Liver (tissue), 9 donors: ENCODE data around the gene ST8SIA6. TPM values are rescaled to one million over a fixed set of nuclear protein-coding genes. Genes with fewer than 3 reads are reported as not detected.

Experiments used
- DNase-seq: peaks from one replicate; pipeline ENCODE4 v3.0.0-alpha.2; 2017; ENCODE audit warnings: low spot score
- H3K27ac ChIP-seq, 2 donors: one replicate each; pipeline ENCODE4 v1.7.0; 2013; ENCODE audit warnings: inconsistent platforms in 2 of 2, low read length in 2 of 2, control low read depth in 1 of 2, low read depth in 1 of 2, mild to moderate bottlenecking in 1 of 2
- H3K27me3 ChIP-seq, 4 donors: one replicate each; pipeline versions ENCODE4 v1.6.1 to v1.7.0; 2013; ENCODE audit warnings: low read length in 3 of 4, inconsistent platforms in 1 of 4, mild to moderate bottlenecking in 1 of 4, moderate library complexity in 1 of 4; ENCODE audit not compliant: control insufficient read depth in 4 of 4, insufficient read depth in 4 of 4
- H3K36me3 ChIP-seq, 4 donors: one replicate each; pipeline versions ENCODE4 v1.6.1 to v1.7.0; 2013; ENCODE audit warnings: low read length in 3 of 4, mild to moderate bottlenecking in 3 of 4, low read depth in 1 of 4, moderate library complexity in 1 of 4; ENCODE audit not compliant: control insufficient read depth in 4 of 4, insufficient read depth in 3 of 4
- H3K4me1 ChIP-seq, 4 donors: one replicate each; pipeline versions ENCODE4 v1.6.1 to v1.7.0; 2013; ENCODE audit warnings: low read length in 3 of 4, mild to moderate bottlenecking in 3 of 4, moderate library complexity in 1 of 4; ENCODE audit not compliant: control insufficient read depth in 4 of 4, insufficient read depth in 4 of 4
- H3K4me3 ChIP-seq, 3 donors: one replicate each; pipeline versions ENCODE4 v1.6.1 to v1.7.0; 2013; ENCODE audit warnings: low read length in 3 of 3, control low read depth in 1 of 3, low read depth in 1 of 3, mild to moderate bottlenecking in 1 of 3
- H3K9ac ChIP-seq, 2 donors: one replicate each; pipeline ENCODE4 v1.7.0; 2013; ENCODE audit warnings: low read length in 2 of 2, mild to moderate bottlenecking in 2 of 2, moderate library complexity in 2 of 2, control low read depth in 1 of 2, low read depth in 1 of 2
- H3K9me3 ChIP-seq, 4 donors: one replicate each; pipeline versions ENCODE4 v1.6.1 to v1.7.0; 2013; ENCODE audit warnings: low read length in 3 of 4; ENCODE audit not compliant: control insufficient read depth in 4 of 4
- ATF3 ChIP-seq: IDR thresholded peaks from 2 replicates; pipeline ENCODE4 v1.6.1; 2016; ENCODE audit warnings: antibody characterized with exemption
- EGR1 ChIP-seq, 2 donors: IDR thresholded peaks; 2 replicates each; pipeline ENCODE4 v1.6.1; 2016 to 2018; ENCODE audit warnings: antibody characterized with exemption in 2 of 2, low read depth in 2 of 2
- FOXA1 ChIP-seq: IDR thresholded peaks from 2 replicates; pipeline ENCODE4 v1.6.1; 2016; ENCODE audit warnings: antibody characterized with exemption
- FOXA2 ChIP-seq: IDR thresholded peaks from 2 replicates; pipeline ENCODE4 v1.6.1; 2016; ENCODE audit warnings: antibody characterized with exemption
- GABPA ChIP-seq, 2 donors: IDR thresholded peaks in 1 of 2; conservative IDR thresholded peaks in 1 of 2; 2 replicates each; pipeline ENCODE4 v1.6.1; 2016; ENCODE audit warnings: antibody characterized with exemption in 2 of 2, mild to moderate bottlenecking in 1 of 2, moderate library complexity in 1 of 2
- HNF4A ChIP-seq, 2 donors: conservative IDR thresholded peaks; 2 replicates each; pipeline ENCODE4 v1.6.1; 2016; ENCODE audit warnings: antibody characterized with exemption in 2 of 2, mild to moderate bottlenecking in 2 of 2
- HNF4G ChIP-seq: IDR thresholded peaks from 2 replicates; pipeline ENCODE4 v1.6.1; 2016; ENCODE audit warnings: antibody characterized with exemption
- JUND ChIP-seq, 2 donors: IDR thresholded peaks; 2 replicates each; pipeline ENCODE4 v1.6.1; 2016; ENCODE audit warnings: antibody characterized with exemption in 2 of 2
- MAX ChIP-seq: IDR thresholded peaks from 2 replicates; pipeline ENCODE4 v1.6.1; 2016; ENCODE audit warnings: antibody characterized with exemption
- NR2F2 ChIP-seq: IDR thresholded peaks from 2 replicates; pipeline ENCODE4 v1.6.1; 2016; ENCODE audit warnings: antibody characterized with exemption
- RAD21 ChIP-seq, 2 donors: IDR thresholded peaks; 2 replicates each; pipeline ENCODE4 v1.6.1; 2016; ENCODE audit warnings: antibody characterized with exemption in 2 of 2, mild to moderate bottlenecking in 2 of 2
- REST ChIP-seq: IDR thresholded peaks from 2 replicates; pipeline ENCODE4 v1.6.1; 2016; ENCODE audit warnings: antibody characterized with exemption, mild to moderate bottlenecking
- RXRA ChIP-seq, 2 donors: IDR thresholded peaks; 2 replicates each; pipeline ENCODE4 v1.6.1; 2017 to 2018; ENCODE audit warnings: antibody characterized with exemption in 2 of 2, mild to moderate bottlenecking in 1 of 2
- SP1 ChIP-seq: IDR thresholded peaks from 2 replicates; pipeline ENCODE4 v1.6.1; 2018; ENCODE audit warnings: antibody characterized with exemption, mild to moderate bottlenecking
- TAF1 ChIP-seq: conservative IDR thresholded peaks from 2 replicates; pipeline ENCODE4 v1.6.1; 2016; ENCODE audit warnings: antibody characterized with exemption, mild to moderate bottlenecking
- YY1 ChIP-seq: IDR thresholded peaks from 2 replicates; pipeline ENCODE4 v1.6.1; 2016; ENCODE audit warnings: antibody characterized with exemption, mild to moderate bottlenecking
- ZBTB33 ChIP-seq: IDR thresholded peaks from 2 replicates; pipeline ENCODE4 v1.6.1; 2016; ENCODE audit warnings: antibody characterized with exemption
- WGBS: extraction: QIAGEN DNeasy Blood & Tissue Kit; methylation state at CpG from one replicate; pipeline ENCODE4 v1.1.7; 2013; 5-methylcytosine and 5-hydroxymethylcytosine counted together
- polyA plus RNA-seq, 2 donors: library from polyadenylated mRNA; stranded (reverse) in 1 of 2; unstranded in 1 of 2; fragments of 200-250 nt in 1 of 2; fragments of >200 nt in 1 of 2; fragmentation: Nextera tagmentation in 1 of 2; extraction: Ambion mirVana in 1 of 2; gene quantifications; one replicate each; pipeline versions ENCODE4 v1.2.1 to v1.2.3, GENCODE V29; 2013 to 2015
- total RNA-seq, 2 donors: library from RNA; depleted of rRNA; stranded (reverse); fragments of >200 nt; gene quantifications; one replicate each; pipeline ENCODE4 v1.2.3, GENCODE V29; 2014
- donor health status: healthy.
- donor health status: healthy.
- donor health status: healthy.
- donor health status: healthy.
- donor health status: healthy.

Gene ST8SIA6
- total and polyA plus RNA-seq, 4 donors = 0.53 to 5.8 (median 1.0) TPM

GRCh38 chr10:17354781-17355180 is 99.6 kb downstream of the ST8SIA6 start:
- no peaks in the 10 kb centered on the region for H3K4me1 ChIP-seq
- H3K36me3 ChIP-seq = no peaks in the 10 kb centered on the region
- H3K9ac ChIP-seq = no peak overlapping the region
- H3K27ac ChIP-seq = no peak overlapping the region
- H3K4me3 ChIP-seq = no peak overlapping the region
- TF ChIP-seq RAD21 (IDR thresholded peaks at IDR 0.05) (no peak), JUND (IDR thresholded peaks at IDR 0.05) (no peak), FOXA2 (no peak), HNF4G (no peak), RXRA (IDR thresholded peaks at IDR 0.05) (no peak), ZBTB33 (no peak), REST (no peak), TAF1 (no peak), GABPA (IDR thresholded peaks at IDR 0.05 in 1 of 2, conservative IDR thresholded peaks at IDR 0.05 in 1 of 2) (no peak), SP1 (no peak), EGR1 (IDR thresholded peaks at IDR 0.05; ENCODE audit: low read depth in 2 of 2) (no peak)
- no peaks in the 10 kb centered on the region for H3K9me3 ChIP-seq
- DNase-seq = no peak
- H3K27me3 ChIP-seq = peaks cover 0 to 1% (median 0%) of the 10 kb centered on the region in 4 donors
- 56% methylated on average over 5 of the region's 5 CpGs for WGBS

GRCh38 chr10:17353568-17354300 is 100.7 kb downstream of the ST8SIA6 start:
- 72% methylated on average over 7 of the region's 7 CpGs for WGBS
- no peak for TF ChIP-seq YY1
- no peak for TF ChIP-seq ATF3
- no peak for TF ChIP-seq JUND (IDR thresholded peaks at IDR 0.05)
- TF ChIP-seq TAF1 = no peak
- TF ChIP-seq NR2F2 = no peak
- no peak for TF ChIP-seq RAD21 (IDR thresholded peaks at IDR 0.05)
- no peak for TF ChIP-seq MAX
- no peak for TF ChIP-seq ZBTB33
- TF ChIP-seq HNF4A (conservative IDR thresholded peaks at IDR 0.05) = no peak
- no peak for TF ChIP-seq EGR1 (IDR thresholded peaks at IDR 0.05; ENCODE audit: low read depth in 2 of 2)
- no peak for TF ChIP-seq FOXA1
- no peak for TF ChIP-seq GABPA (IDR thresholded peaks at IDR 0.05 in 1 of 2, conservative IDR thresholded peaks at IDR 0.05 in 1 of 2)
- no peak for DNase-seq

More at GRCh38 chr10:17353568-17354300, 100.7 kb downstream of the ST8SIA6 start:
- Histone ChIP-seq H3K4me3 (no peak overlapping the region), H3K36me3 (no peaks in the 10 kb centered on the region), H3K27ac (no peak overlapping the region), H3K4me1 (no peaks in the 10 kb centered on the region), H3K9me3 (no peaks in the 10 kb centered on the region), H3K9ac (no peak overlapping the region), H3K27me3 (peaks cover 0 to 2% (median 0%) of the 10 kb centered on the region in 4 donors)
